GM18508 (cell line): ENCODE results near the gene ZNF766.
"Not testable (repeated sequence)": the region's sequence is repeated elsewhere in the genome, so short reads cannot be mapped to it uniquely, and the experiment has no call there.

Experiments used
- ATAC-seq: cut with Tn5 transposase; IDR thresholded peaks from one replicate; pipeline ENCODE4 v1.9.1; 2021; ENCODE audit warnings: moderate number of reproducible peaks; ENCODE audit not compliant: insufficient read depth, unreplicated experiment

ZNF766 gene

GRCh38 chr19:52273301-52273700 is 3.9 kb downstream of the ZNF766 start:
- ATAC-seq = no peak

DNA sequence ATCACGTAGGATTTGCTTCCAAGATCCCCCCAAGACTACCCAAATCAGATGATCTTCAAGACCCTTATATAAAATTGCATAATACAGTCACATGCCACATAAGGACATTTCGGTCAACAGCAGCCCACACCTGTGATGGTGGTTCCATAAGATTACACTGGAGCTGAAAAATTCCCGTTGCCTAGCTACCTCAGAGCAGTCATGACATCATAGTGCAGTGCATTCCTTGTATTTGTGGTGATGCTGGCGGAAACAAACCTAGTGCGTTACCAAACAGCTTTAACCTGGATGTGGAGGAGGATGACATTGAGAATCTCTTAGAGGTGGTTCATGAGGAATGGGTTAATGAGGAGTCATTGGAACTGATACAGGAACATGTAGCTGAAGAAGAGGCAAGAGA is 4.8 kb downstream of the ZNF766 start:
- ATAC-seq = no peak

DNA sequence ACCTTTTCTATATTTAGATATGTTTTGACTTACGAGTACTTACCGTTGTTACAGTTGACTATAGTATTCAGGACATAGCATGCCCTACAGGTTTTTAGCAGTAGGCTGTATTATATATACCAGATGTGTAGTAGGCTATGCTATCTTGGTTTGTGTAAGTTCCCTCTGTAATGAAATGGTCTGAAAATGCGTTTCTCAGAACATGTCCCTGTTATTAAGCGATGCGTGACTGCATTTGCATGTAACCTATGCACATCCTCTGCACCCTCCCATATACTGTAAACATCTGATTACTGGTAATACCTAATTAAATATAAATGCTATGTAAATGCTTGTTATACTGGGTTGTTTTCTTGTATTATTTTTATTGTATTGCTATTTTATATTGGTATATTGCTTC is 6.6 kb downstream of the ZNF766 start:
- ATAC-seq = no peak

- ATAC-seq = no peak
These were observed 8.1 kb downstream of the ZNF766 start for GRCh38 chr19:52277471-52277870.

GRCh38 chr19:52286256-52286655 is 16.9 kb downstream of the ZNF766 start:
- no peak for ATAC-seq

- no peak for ATAC-seq
These were observed 22.4 kb downstream of the ZNF766 start for GRCh38 chr19:52291781-52292180.

GRCh38 chr19:52292946-52293345 is 23.6 kb downstream of the ZNF766 start:
- not testable (repeated sequence) for ATAC-seq

- ATAC-seq = no peak
These were observed 27.0 kb downstream of the ZNF766 start for GRCh38 chr19:52296400-52296772.

DNA sequence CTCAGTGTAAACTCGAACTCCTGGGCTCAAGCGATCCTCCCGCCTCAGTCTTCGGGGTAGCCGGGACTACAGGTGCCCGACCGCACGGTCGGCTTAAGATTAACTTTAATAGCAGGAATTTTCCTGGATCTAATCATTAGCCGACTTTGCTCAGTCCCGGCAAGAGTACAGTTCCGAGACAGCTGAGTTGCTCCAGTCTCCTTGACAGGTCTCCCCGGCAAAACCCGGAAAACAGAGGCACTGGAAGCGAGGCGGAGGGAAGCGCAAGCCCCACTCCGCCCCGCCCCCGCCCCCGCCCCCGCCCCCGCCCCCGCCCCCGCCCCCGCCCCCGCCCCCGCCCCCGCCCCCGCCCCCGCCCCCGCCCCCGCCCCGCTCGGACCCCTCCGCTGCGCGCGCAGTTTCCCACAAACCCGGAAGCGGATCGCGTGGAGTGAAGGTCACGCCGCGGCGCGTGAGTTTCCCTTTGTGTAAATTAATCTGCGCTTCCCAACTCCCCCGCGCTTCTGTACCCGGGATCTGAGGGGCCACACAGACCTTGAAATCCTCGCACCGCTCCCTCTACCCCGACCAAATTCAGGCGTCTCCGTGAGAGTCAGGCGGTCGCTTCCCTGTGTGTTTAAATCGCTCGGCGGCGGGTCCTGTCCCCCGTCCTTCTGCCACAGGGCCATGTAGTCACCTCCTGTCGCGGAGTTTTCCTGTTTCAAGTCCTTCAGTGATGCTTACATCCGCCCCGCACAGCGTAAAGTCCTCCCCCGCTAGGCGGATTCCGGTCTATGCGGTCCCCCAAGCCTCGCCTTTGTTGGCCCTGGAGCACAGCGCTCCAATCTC is 27.6 kb downstream of the ZNF766 start, which contains the start of gene ZNF480:
Gene ZNF480 (plus strand): TSS at position 397 of the 828 bp plus-strand sequence. CDS start 3,244 bp downstream, outside the sequence.
- ATAC-seq = no peak

DNA sequence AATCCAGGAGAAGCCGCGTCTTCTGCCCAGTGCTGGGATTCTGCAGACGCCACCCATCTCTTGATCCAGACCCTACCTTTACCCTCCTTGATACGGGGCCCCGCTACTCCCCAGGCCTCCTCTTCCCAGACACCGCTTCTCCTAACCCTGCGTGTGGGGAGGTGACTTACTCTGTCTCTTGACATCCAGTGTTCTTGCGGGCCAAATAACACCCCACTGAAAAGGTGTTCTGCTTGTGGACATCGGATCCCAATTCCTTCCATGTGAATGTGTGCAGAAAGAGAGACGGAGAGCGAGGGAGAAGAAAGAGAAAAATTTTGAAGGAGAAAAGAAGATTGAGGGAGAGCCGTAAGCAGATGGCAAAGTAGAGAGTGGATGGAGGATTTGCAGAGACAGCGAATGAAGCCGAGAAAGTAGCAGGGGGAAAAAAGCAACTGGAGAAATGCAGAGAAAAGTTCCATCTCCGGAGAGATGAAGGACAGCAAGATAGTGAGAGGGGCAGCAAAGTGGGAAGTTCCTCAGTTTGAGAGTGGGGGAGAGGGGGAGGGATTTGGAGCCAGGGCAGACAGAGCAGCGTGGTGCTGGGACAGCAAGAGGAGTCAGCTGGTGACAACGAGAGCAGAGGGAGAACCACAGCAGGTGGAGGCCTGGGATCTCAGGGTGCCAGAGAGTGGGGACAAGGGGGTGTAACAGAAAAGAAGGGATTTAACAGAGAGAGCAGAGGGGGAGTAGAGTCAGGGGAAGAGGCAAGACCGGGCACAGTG is 28.4 kb downstream of the ZNF766 start:
- ATAC-seq = no peak

GRCh38 chr19:52307275-52307674 is 37.9 kb downstream of the ZNF766 start:
- ATAC-seq = no peak

- no peak for ATAC-seq
These were observed 53.0 kb downstream of the ZNF766 start for GRCh38 chr19:52322429-52322828.

DNA sequence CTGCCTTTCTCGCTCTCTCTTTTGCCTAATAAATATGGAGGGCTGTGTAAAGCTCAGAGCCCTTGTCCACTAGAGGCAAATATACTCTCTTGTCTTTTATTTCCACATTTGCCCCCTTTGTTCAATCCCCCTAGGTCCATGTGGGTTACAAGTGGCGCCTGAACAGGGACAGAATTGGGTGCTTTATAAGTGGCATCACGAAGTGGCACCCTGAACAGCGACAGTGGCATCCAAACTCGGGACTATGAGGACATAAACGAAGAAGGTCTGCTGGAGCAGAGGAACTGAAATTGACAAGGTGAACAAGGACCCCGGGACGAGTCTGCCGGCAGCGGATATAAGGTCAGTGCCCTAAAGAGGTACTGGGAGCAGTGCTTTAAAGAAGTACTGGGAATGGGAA is 62.4 kb downstream of the ZNF766 start:
- no peak for ATAC-seq

GRCh38 chr19:52335768-52336116 is 66.4 kb downstream of the ZNF766 start:
- no peak for ATAC-seq

DNA sequence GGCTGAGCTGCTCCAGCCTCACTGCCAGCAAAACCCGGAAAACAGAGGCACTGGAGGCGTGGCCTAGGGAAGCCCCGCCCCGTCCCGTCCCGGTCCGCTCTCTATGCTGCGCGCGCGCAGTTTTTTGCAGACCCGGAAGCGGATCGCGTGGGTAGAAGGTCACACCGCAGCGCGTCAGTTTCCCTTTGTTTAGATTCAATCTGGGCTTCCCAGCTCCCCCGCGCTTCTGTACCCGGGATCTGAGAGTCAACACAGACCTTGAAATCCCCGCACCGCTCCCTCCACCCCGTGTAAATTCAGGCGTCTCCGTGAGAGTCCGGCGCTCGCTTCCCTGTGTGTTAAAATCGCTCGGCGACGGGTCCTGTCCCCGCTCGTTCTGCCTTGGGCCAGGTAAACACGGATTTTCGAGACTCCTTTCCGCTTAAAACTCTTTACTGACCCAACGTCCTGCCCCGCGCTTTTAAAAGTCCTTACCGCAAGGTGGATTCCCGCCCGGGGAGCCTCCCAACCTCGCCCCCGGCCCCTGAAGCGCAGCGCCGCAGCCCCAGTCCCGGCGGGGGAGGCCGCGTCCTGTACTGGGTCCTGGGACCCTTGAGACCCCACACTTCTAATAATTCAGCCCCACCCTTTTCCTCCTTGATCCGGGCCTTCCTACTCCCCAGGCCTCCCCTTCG is 66.9 kb downstream of the ZNF766 start, which contains the start of gene ZNF610:
Gene ZNF610 (plus strand): TSS at position 127 of the 674 bp plus-strand sequence. CDS start 12,930 bp downstream, outside the sequence.
- ATAC-seq = no peak

- no peak for ATAC-seq
These were observed 67.5 kb downstream of the ZNF766 start for GRCh38 chr19:52336791-52337381.

GRCh38 chr19:52339022-52339421 is 69.6 kb downstream of the ZNF766 start:
- not testable (repeated sequence) for ATAC-seq

- no peak for ATAC-seq
These were observed 74.2 kb downstream of the ZNF766 start for GRCh38 chr19:52343548-52343947.

- no peak for ATAC-seq
These were observed 75.8 kb downstream of the ZNF766 start for GRCh38 chr19:52345162-52345561.
